ENCODE data around the gene GPR37L1. TPM values are rescaled to one million over a fixed set of nuclear protein-coding genes. Genes with fewer than 3 reads are reported as not detected.
"Not testable (repeated sequence)": the region's sequence is repeated elsewhere in the genome, so short reads cannot be mapped to it uniquely, and the experiment has no call there.

The GPR37L1 gene
- total RNA-seq, 1 donor from 2014 or later = under 0.01 TPM

- DNase-seq (ENCODE audit: low read depth in 2 of 2) = peak; percentile 60 to 68
Observed at GRCh38 chr1:202154766-202155477, 32.2 kb downstream of the GPR37L1 start.

GRCh38 chr1:202155478-202156021, 32.8 kb downstream of the GPR37L1 start:
- DNase-seq (ENCODE audit: low read depth in 2 of 2) = peak; percentile 16 to 60

- DNase-seq (ENCODE audit: low read depth in 2 of 2) = no peak
Observed at GRCh38 chr1:202156590-202156989, 33.9 kb downstream of the GPR37L1 start.

GRCh38 chr1:202157945-202158344, 35.2 kb downstream of the GPR37L1 start:
- DNase-seq (ENCODE audit: low read depth in 2 of 2) = no peak

- no peak for DNase-seq (ENCODE audit: low read depth in 2 of 2)
Observed at GRCh38 chr1:202158810-202159533, 36.3 kb downstream of the GPR37L1 start.

- DNase-seq (ENCODE audit: low read depth in 2 of 2) = peak in 1 of 2 donors; percentile 22
Observed at GRCh38 chr1:202159534-202160371, 37.0 kb downstream of the GPR37L1 start.

GRCh38 chr1:202160377-202160940, 37.7 kb downstream of the GPR37L1 start, which contains the start of gene PTPN7:
PTPN7 (minus strand) TSS chr1:202160602; CDS start chr1:202159402, 1,200 bp downstream.
- DNase-seq (ENCODE audit: low read depth in 2 of 2) = peak in 1 of 2 donors; percentile 26

- no peak for DNase-seq (ENCODE audit: low read depth in 2 of 2)
Observed at GRCh38 chr1:202161151-202162046, 38.7 kb downstream of the GPR37L1 start.

- no peak for DNase-seq (ENCODE audit: low read depth in 2 of 2)
Observed at GRCh38 chr1:202162047-202162417, 39.3 kb downstream of the GPR37L1 start.

- no peak for DNase-seq (ENCODE audit: low read depth in 2 of 2)
Observed at GRCh38 chr1:202162418-202163280, 39.9 kb downstream of the GPR37L1 start.

GRCh38 chr1:202163281-202164270, 40.9 kb downstream of the GPR37L1 start:
- DNase-seq (ENCODE audit: low read depth in 2 of 2) = no peak

- no peak for DNase-seq (ENCODE audit: low read depth in 2 of 2)
Observed at GRCh38 chr1:202164271-202165037, 41.7 kb downstream of the GPR37L1 start.

GRCh38 chr1:202165267-202165941, 42.7 kb downstream of the GPR37L1 start:
- DNase-seq (ENCODE audit: low read depth in 2 of 2) = no peak

GRCh38 chr1:202165942-202166843, 43.5 kb downstream of the GPR37L1 start:
- no peak for DNase-seq (ENCODE audit: low read depth in 2 of 2)

- not testable (repeated sequence) for DNase-seq (ENCODE audit: low read depth in 2 of 2)
Observed at GRCh38 chr1:202167054-202167453, 44.3 kb downstream of the GPR37L1 start.

Measured in lung microvascular endothelial cell (primary cell).